GM21529 (cell line): ENCODE results near the gene CEACAM16.

Source experiments
- ATAC-seq: cut with Tn5 transposase; IDR thresholded peaks from one replicate; pipeline ENCODE4 v1.9.1; 2021; ENCODE audit not compliant: unreplicated experiment

Gene CEACAM16

DNA sequence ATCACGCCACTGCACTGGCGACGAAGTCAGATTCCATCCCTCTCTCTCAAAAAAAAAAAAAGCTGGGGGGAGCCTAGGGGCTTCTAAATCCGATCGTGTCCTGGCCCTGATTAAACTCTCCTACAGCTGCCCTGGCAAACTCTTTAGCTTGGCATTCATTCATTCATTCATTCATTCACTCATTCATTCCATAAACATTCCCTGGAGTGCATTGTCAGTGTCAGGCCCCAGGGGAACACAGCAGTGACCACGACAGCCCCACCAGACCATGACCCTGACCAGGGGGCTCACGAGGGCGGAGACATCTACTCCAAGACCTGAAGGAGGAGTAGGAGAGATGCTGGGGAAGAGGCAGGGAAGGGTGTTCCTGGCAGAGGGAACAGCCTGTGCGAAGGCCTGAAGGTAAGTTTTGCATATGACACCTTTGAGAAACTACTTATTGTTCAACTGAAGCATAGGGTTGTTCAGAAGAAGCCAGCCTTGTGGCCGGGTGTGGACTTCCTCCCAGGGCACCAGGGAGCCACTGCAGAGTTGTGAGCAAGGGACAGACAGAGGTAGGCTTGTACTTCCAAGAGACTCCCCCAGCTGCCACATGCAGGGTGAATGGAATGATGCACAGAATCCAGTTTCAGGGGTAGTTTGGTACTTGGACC, 24.5 kb downstream of the CEACAM16 start:
- no peak for ATAC-seq

DNA sequence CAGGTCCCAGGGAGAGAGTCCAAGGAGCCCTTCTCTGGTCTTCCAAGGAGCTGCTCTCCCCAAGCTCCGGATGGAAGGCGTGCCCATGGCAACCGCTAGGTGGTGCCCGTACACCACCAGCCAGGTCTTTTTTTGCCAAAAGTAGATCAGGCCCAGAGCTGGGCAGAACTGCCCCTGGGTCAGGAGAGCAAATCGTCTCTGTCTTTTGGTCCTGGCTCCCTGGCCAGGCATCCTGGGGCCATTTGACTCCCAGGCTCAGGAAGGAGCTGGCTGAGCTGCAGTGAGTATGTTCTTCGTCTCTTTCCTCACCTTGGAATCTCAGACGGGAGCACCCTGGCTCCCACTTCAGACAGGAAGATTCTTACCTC, 25.0 kb downstream of the CEACAM16 start:
- no peak for ATAC-seq

DNA sequence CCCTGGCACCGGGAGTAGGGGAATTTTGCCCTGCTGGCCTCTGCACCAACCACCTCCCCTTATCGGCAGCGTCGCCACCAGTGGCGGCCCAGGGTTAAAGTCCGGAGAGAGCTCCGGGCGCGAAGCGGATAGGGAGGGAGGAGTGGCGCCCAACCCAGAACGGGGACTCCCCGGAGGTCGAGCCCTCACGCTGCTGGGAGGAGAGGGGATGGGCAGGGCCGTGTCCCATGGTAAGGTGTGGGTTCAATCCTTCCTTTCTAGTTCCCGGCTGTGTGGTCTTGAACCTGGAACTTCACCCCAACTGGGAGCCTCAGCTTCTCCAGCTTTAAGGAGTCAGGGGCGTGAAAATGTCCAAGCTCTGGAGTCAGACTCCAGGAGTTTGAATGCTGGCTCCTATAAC, 26.3 kb downstream of the CEACAM16 start:
- no peak for ATAC-seq

DNA sequence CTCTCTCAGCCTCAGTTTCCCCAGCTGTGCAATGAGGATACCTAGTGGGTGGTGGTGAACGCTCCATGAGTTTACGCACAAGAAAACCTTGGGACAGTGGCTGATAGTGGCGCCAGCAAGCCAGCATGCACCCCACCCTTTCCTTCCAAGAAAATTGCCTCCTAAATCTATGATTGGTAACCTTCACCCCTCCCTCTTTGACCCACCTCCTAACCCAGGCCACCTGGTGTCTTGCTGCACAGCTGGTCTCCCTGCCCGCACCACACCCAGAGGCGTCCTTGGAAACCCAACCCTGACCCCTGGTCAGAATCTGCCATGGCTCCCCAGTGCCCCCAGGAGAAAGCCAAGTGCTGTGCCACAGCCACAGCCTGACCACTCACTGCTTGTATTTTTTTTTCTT, 26.7 kb downstream of the CEACAM16 start:
- no peak for ATAC-seq

DNA sequence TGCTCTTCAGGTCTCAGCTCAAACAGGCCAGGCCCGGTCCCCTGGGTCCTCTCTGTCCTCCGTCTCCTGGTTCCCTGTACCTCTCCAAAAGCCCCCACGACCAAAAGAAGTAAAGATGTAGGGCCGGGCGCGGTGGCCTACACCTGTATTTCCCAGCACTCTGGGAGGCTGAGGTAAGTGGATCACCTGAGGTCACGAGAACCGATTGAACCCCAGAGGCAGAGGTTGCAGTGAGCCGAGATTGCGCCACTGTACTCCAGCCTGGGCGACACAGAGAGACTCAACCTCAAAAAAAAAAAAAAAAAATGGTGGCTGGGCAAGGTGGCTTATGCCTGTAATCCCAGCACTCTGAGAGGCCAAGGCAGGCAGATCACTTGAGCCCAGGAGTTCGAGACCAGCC, 27.5 kb downstream of the CEACAM16 start:
- ATAC-seq = no peak

GRCh38 chr19:44728178-44728577, 29.2 kb downstream of the CEACAM16 start:
- ATAC-seq = no peak

- no peak for ATAC-seq
These were observed 30.6 kb downstream of the CEACAM16 start for GRCh38 chr19:44729516-44730033.

GRCh38 chr19:44731081-44731480, 32.1 kb downstream of the CEACAM16 start:
- ATAC-seq = no peak

DNA sequence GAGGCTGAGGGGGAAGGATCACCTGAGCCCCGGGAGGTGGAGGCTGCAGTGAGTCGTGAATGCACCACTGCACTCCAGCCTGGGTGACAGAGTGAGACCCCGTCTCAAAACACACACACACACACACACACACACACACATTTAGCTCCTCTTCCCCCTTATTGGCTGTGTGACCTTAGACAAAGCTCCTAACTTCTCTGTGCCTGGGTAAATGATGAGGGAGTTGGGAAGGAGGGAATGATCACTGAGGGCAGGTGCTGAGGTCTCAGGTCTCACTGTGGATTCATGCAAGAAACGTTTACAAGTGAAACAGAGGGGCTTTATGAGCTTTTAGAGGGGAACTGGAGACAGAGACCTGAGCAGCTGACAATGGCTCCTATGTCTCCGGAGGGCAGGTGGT, 32.7 kb downstream of the CEACAM16 start:
- ATAC-seq = no peak

GRCh38 chr19:44732235-44733014, 33.5 kb downstream of the CEACAM16 start:
- ATAC-seq = no peak

DNA sequence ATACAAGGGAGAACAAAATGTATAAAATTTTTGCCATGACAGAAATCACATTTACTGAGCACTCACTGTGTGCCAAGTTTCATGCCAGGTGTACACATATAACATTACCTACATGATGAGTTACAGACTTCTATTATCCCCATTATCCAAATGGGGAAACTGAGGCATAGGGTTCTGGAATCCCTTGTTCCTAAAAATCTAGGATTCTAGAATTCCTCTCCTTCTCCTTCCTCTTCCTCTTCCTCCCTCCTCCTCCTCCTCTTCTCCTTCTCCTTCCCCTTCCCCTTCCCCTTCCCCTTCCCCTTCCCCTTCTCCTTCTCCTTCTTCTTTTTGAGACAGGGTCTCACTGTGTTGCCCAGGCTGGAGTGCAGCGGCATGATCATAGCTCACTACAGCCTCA, 35.4 kb downstream of the CEACAM16 start:
- ATAC-seq = no peak

- ATAC-seq = no peak
These were observed 36.1 kb downstream of the CEACAM16 start for GRCh38 chr19:44735011-44735410.

- ATAC-seq = no peak
These were observed 38.5 kb downstream of the CEACAM16 start for GRCh38 chr19:44737238-44738071.

DNA sequence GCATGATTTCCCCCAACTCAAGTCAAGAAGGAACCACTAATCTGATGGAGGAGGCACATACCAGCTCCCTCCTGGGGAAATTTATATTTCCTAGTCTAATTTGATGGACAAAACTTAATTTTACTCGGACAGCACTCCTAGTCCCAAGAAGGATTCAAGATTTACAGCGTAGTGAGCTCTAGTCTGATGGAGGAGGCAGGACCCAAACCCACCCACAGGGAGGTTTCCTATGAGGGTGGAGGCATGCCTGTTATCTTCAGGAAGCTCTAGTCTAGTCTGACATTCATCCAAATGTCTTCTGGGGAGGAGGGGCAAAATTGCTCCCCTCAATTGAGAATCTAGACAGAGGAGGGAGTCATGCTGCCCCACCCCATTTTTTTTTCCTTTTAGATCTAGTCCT, 39.2 kb downstream of the CEACAM16 start:
- no peak for ATAC-seq

GRCh38 chr19:44738603-44739558, 39.9 kb downstream of the CEACAM16 start:
- ATAC-seq = no peak

DNA sequence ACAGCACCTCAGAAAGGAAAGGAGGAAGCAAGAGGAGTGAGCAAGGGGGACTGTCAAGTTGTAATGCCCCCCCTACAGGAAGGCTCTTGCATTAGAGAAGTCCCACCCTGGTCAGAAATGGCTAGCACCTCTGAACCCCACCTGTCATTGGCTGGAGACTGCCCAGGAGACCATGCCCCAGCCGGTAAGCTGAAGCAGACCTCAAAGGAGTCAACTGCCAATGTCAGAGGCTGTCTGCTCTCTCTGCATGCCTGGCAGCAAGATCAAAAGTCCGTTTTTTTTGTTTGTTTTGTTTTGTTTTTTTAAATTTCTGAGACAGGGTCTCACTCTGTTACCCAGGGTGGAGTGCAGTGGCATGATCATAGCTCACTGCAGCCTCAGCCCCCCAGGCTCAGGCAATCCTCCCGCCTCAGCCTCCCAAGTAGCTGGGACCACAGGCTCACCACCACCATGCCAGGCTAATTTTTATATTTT, 41.4 kb downstream of the CEACAM16 start:
- ATAC-seq = no peak

DNA sequence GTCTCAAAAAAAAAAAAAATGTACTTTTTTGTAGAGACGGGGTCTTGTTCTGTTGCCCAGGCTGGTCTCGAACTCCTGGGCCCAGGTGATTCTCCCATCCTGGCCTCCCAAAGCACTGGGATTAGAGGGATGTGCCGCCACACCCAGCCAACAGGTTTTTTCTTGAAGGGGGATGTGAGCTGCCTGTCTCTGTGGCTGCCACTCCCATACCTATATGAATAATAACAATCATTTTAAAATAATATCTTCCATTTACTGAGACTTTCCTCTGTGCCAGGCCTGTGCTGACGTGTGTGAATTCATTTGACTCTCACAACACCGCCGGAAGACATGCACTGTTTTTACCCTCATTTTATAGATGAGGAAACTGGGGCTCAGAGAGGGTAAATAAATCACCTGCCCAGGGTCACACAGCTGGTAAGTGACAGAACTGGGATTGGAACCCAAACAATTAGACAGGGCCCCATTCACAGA, 42.3 kb downstream of the CEACAM16 start:
- ATAC-seq = no peak

DNA sequence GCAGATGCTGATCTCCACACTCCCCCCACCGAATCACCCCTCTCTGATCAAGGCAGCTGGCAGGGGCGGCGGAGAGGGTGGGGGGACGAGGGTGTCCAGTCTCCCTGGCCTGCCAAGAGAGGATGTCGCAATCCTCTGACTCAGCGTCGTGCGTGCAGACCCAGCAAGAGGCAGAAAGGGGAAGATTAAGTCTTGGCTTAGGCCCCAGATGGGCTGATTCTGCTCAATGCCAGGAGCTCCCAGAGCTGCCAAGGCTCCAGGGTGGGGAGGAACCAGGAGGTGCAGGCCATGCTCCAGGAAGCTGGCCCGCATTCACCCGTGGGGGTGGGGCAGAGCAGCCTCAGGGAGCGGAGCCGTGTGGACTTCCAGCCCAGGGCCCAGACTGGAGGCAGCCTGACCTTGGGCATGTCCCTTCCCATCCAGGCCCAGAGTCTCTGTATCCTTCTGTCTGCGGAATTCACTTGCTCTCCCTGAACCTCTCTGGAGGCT, 42.9 kb downstream of the CEACAM16 start:
- no peak for ATAC-seq

DNA sequence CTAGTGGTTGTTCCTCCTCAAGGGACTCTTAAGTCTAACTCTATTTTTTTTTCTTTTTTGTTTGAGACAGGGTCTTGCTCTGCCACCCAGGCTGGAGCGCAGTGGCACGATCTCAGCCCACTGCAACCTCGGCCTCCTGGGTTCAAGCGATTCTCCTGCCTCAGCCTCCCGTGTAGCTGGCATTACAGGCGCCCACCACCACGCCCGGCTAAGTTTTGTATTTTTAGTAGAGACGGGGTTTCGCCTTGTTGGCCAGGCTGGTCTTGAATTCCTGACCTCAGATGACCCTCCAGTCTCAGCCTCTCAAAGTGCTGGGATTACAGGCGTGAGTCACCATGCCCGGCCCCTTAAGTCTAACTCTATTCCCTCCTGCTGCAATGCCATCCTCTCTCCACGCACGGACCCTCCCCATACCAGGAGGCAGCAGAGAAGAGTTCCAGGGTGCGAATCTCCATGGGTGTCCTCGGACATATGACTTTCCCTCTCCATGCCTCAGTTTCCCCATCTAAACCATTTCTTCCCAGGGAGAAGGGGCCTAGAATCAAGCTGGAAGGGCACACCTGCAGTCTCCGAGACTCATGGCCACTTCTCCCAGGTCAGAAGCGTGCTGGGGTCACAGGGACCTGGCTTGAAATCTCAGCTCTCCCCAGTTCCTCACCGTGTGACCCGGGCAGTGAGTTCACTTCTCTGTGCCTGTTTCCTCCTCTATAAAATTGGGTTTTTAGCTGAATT, 43.5 kb downstream of the CEACAM16 start:
- ATAC-seq = no peak
